HepG2 (cell line): Measurements from ENCODE around the gene CIROP. TPM values are rescaled to one million over a fixed set of nuclear protein-coding genes. Genes with fewer than 3 reads are reported as not detected.

Source experiments
- ATF6 ChIP-seq: sonication (generic); formaldehyde crosslinking; conservative IDR thresholded peaks from 2 replicates; pipeline ENCODE4 v1.4.0; 2020; ENCODE audit warnings: missing genetic modification reagents
- CSRNP2 ChIP-seq: sonication (generic); formaldehyde crosslinking; conservative IDR thresholded peaks from 2 replicates; pipeline ENCODE4 v1.8.0; 2022; ENCODE audit warnings: low read depth, missing genetic modification reagents
- ELF3 ChIP-seq: IDR thresholded peaks from 2 replicates; pipeline ENCODE4 v1.6.1; 2016; ENCODE audit warnings: missing genetic modification reagents, missing compliant biosample characterization
- GLI4 ChIP-seq: sonication (generic); formaldehyde crosslinking; IDR thresholded peaks from 2 replicates; pipeline ENCODE4 v1.5.1; 2020; ENCODE audit warnings: missing genetic modification reagents, mild to moderate bottlenecking, moderate library complexity, borderline replicate concordance
- HNF4G ChIP-seq, 2 experiments: sonication (generic) in 1 of 2; formaldehyde crosslinking in 1 of 2; IDR thresholded peaks; 2 replicates each; pipeline versions ENCODE4 v1.4.0 to v1.6.1; 2011 to 2020; ENCODE audit warnings: borderline replicate concordance in 2 of 2, low read depth in 2 of 2, mild to moderate bottlenecking in 2 of 2, low read length in 1 of 2, missing genetic modification reagents in 1 of 2, moderate library complexity in 1 of 2
- RAD51 ChIP-seq: fragments of 450-650 bp; IDR thresholded peaks from 2 replicates; pipeline ENCODE4 v1.6.1; 2016; ENCODE audit warnings: borderline replicate concordance
- SIN3A ChIP-seq: IDR thresholded peaks from 2 replicates; pipeline ENCODE4 v1.6.1; 2011; ENCODE audit warnings: low read depth, mild to moderate bottlenecking, control low read depth, low read length, borderline replicate concordance
- THAP9 ChIP-seq: sonication (generic); formaldehyde crosslinking; IDR thresholded peaks from 2 replicates; pipeline ENCODE4; 2020; ENCODE audit warnings: missing genetic modification reagents, mild to moderate bottlenecking, borderline replicate concordance
- ZNF121 ChIP-seq: sonication (generic); formaldehyde crosslinking; IDR thresholded peaks from 2 replicates; pipeline ENCODE4 v1.5.0; 2020; ENCODE audit warnings: mild to moderate bottlenecking, missing genetic modification reagents
- ZNF230 ChIP-seq: sonication (generic); formaldehyde crosslinking; IDR thresholded peaks from 2 replicates; pipeline ENCODE4 v1.4.0; 2020; ENCODE audit warnings: mild to moderate bottlenecking, missing genetic modification reagents
- ZNF292 ChIP-seq: sonication (generic); formaldehyde crosslinking; IDR thresholded peaks from 2 replicates; pipeline ENCODE4 v1.8.1; 2022; ENCODE audit warnings: mild to moderate bottlenecking, low read depth, missing genetic modification reagents, borderline replicate concordance
- ZNF382 ChIP-seq: sonication (generic); formaldehyde crosslinking; IDR thresholded peaks from 2 replicates; pipeline ENCODE4 v1.5.0; 2020; ENCODE audit warnings: missing genetic modification reagents, mild to moderate bottlenecking, borderline replicate concordance
- ZNF564 ChIP-seq: sonication (generic); formaldehyde crosslinking; IDR thresholded peaks from 2 replicates; pipeline ENCODE4 v1.8.1; 2023; ENCODE audit warnings: mild to moderate bottlenecking, missing genetic modification reagents
- ZNF605 ChIP-seq: sonication (generic); formaldehyde crosslinking; IDR thresholded peaks from 2 replicates; pipeline ENCODE4 v1.8.0; 2022; ENCODE audit warnings: mild to moderate bottlenecking, missing genetic modification reagents
- polyA plus RNA-seq, 8 experiments: library from polyadenylated mRNA; depleted of rRNA in 3 of 8; stranded (reverse) in 7 of 8; unstranded in 1 of 8; fragments of >200 nt; fragmentation: Illumina TruSeq in 4 of 8; extraction: Trizol in 4 of 8; gene quantifications; 2 replicates each; pipeline versions ENCODE4 v1.2.1 to v1.2.3, GENCODE V29; 2011 to 2016; ENCODE audit warnings: low read depth in 4 of 8, missing spikeins in 1 of 8, mixed read lengths in 1 of 8; ENCODE audit not compliant: insufficient read depth in 1 of 8
- total RNA-seq, 5 experiments: library from RNA; depleted of rRNA; stranded (reverse); fragments of >200 nt; fragmentation: Illumina TruSeq; extraction: Trizol; gene quantifications; 2 replicates each; pipeline ENCODE4 v1.2.3, GENCODE V29; 2016; ENCODE audit warnings: low read depth in 1 of 5
- TF ChIP-seq, protein P1 (sequence below): IDR thresholded peaks from 2 replicates; pipeline ENCODE4 v1.6.1; 2018; ENCODE audit warnings: missing genetic modification reagents

The CIROP gene
- total and polyA plus RNA-seq, 2 of the 13 experiments (the other 11 are each of a cell fraction or from before 2014, with no cell fraction given), result 0.07 TPM; not detected in 1

GRCh38 chr14:23120541-23121251 is 15.9 kb upstream of the CIROP start (continued):
- TF ChIP-seq THAP9 (CRISPR knock-in tag) (0 out of 2 replicates have a peak, but pooled peaks have one; percentile 8), CSRNP2 (no peak), ZNF382 (CRISPR knock-in tag) (no peak), ELF3 (CRISPR knock-in tag) (peak; percentile 91), SIN3A (no peak), HNF4G (IDR thresholded peaks at IDR 0.05; ENCODE audit: borderline replicate concordance, low read depth, low read length) (no peak), HNF4G (CRISPR knock-in tag; IDR thresholded peaks at IDR 0.05; ENCODE audit: borderline replicate concordance, low read depth) (peak; percentile 18; the same call in 1 of the 2 replicates), ZNF121 (CRISPR knock-in tag) (peak; percentile 80), ZNF230 (CRISPR knock-in tag) (no peak), RAD51 (no peak), ATF6 (CRISPR knock-in tag) (0 out of 2 replicates have a peak, but pooled peaks have one; percentile 86), ZNF292 (no peak), ZNF605 (CRISPR knock-in tag) (peak; percentile 78), ZNF564 (CRISPR knock-in tag) (no peak), GLI4 (CRISPR knock-in tag) (peak; percentile 53; the same call in 1 of the 2 replicates)
- TF ChIP-seq, protein P1, sequence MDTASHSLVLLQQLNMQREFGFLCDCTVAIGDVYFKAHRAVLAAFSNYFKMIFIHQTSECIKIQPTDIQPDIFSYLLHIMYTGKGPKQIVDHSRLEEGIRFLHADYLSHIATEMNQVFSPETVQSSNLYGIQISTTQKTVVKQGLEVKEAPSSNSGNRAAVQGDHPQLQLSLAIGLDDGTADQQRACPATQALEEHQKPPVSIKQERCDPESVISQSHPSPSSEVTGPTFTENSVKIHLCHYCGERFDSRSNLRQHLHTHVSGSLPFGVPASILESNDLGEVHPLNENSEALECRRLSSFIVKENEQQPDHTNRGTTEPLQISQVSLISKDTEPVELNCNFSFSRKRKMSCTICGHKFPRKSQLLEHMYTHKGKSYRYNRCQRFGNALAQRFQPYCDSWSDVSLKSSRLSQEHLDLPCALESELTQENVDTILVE, result peak; percentile 79; the same call in 1 of the 2 replicates
